Measurements from ENCODE around the gene TNS1.

DNA sequence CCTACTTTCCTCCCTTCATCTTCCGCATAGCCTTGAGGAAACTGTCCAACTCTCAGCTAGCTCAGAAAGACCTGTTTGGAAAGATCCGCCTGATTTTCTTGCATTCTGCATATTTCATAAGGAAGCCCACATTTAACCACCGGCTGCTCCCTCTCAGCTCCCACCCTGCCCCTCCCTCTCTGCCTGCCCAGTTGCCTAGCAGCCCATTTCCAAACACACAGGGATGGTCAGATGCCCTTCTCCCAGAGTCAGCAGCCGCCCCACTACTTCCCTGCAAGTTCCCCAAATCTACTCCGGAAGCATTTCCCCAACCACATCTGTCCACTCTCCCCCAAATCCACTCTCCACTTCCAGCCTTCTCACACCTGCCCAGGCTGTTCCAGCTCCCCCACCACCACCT lies 96.0 kb downstream of the TNS1 start:
- TF ChIP-seq RFX5 (IDR thresholded peaks at IDR 0.05; ENCODE audit: low read depth, low read length) (no peak), TCF3 (IDR thresholded peaks at IDR 0.05; ENCODE audit: borderline replicate concordance, insufficient read depth, low read depth, low read length) (no peak), GABPA (IDR thresholded peaks at IDR 0.05; ENCODE audit: low read depth) (no peak), BACH1 (IDR thresholded peaks at IDR 0.05; ENCODE audit: borderline replicate concordance) (no peak), HDAC2 (IDR thresholded peaks at IDR 0.05) (no peak), E2F8 (IDR thresholded peaks at IDR 0.05; ENCODE audit: low read depth, partially characterized antibody) (no peak), CTCF (IDR thresholded peaks at IDR 0.05 in 2 of 3, conservative IDR thresholded peaks at IDR 0.05 in 1 of 3; ENCODE audit: control insufficient read depth in 2 of 3, extremely low read depth in 1 of 3, insufficient read depth in 1 of 3, low read depth in 3 of 3, low read length in 3 of 3) (no peak), HDAC6 (IDR thresholded peaks at IDR 0.05; ENCODE audit: unreplicated experiment) (no peak)
- TF ChIP-seq, protein P1, sequence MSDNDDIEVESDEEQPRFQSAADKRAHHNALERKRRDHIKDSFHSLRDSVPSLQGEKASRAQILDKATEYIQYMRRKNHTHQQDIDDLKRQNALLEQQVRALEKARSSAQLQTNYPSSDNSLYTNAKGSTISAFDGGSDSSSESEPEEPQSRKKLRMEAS (IDR thresholded peaks at IDR 0.05; ENCODE audit: low read depth, low read length): no peak
